HepG2 (cell line): Measurements from ENCODE around the gene RDH14. TPM values are rescaled to one million over a fixed set of nuclear protein-coding genes. Genes with fewer than 3 reads are reported as not detected.

Experiments used
- ATAC-seq: fragments of 200-7000 bp; cut with Tn5 transposase; 3 replicates; pipeline ENCODE4 v1.9.1; 2020; ENCODE audit warnings: mild to moderate bottlenecking, moderate library complexity
- BruUV-seq: library from RNA; stranded (reverse); fragments of 400-500 nt; replicated peaks from 2 replicates; lab custom pipeline; 2021; lab: Mats Ljungman, UMichigan
- CTCF ChIA-PET: fragments of 300-600 bp; formaldehyde crosslinking; extraction: SDS; loops from one replicate; lab custom pipeline; 2021; ENCODE audit warnings: low total read pairs, inconsistent platforms, low intra/inter-chr PET ratio; lab: Yijun Ruan, JAX
- POLR2A ChIA-PET: fragments of 350-600 bp; sonication (Branson Sonifier 250); formaldehyde crosslinking; loops from one replicate; lab custom pipeline; 2020; ENCODE audit warnings: antibody characterized with exemption, inconsistent platforms; lab: Yijun Ruan, JAX
- DNase-seq: peaks from one replicate; pipeline ENCODE4 v3.0.0-alpha.2; 2015; ENCODE audit warnings: low spot score
- FAIRE-seq: peaks from 3 replicates; lab custom pipeline; 2011; peaks lifted over from hg19 to GRCh38; lab: Jason Lieb, UNC
- H2AFZ ChIP-seq: one replicate; pipeline ENCODE4 v1.6.1; 2011; ENCODE audit warnings: low read length, inconsistent platforms
- H3K27ac ChIP-seq: fragments of 300-600 bp; 3 replicates; pipeline ENCODE4 v1.8.0; 2011; ENCODE audit warnings: mixed run types, mild to moderate bottlenecking, mixed read lengths, low read length, inconsistent platforms; ENCODE audit not compliant: insufficient read depth; ENCODE audit errors: extremely low read length
- H3K27me3 ChIP-seq, 2 experiments: fragments of 200-600 bp in 1 of 2; 2 replicates in 1 of 2; 3 replicates in 1 of 2; pipeline versions ENCODE4 v1.6.0 to v1.8.0; 2011; ENCODE audit warnings: low read length in 2 of 2, mild to moderate bottlenecking in 2 of 2, moderate library complexity in 2 of 2, inconsistent platforms in 1 of 2; ENCODE audit not compliant: insufficient read depth in 2 of 2, control insufficient read depth in 1 of 2
- H3K36me3 ChIP-seq, 2 experiments: fragments of 200-600 bp in 1 of 2; replicated peaks in 1 of 2; 2 replicates in 1 of 2; 3 replicates in 1 of 2; pipeline versions ENCODE4 v1.5.1 to v1.8.0; 2011; ENCODE audit warnings: low read length in 2 of 2, inconsistent platforms in 1 of 2; ENCODE audit not compliant: insufficient read depth in 2 of 2, control insufficient read depth in 1 of 2
- H3K4me1 ChIP-seq: 2 replicates; pipeline ENCODE4 v1.5.1; 2012; ENCODE audit warnings: low read length, inconsistent platforms; ENCODE audit not compliant: insufficient read depth
- H3K4me2 ChIP-seq: 2 replicates; pipeline ENCODE4 v1.6.0; 2011; ENCODE audit warnings: low read depth, low read length, inconsistent platforms
- H3K4me3 ChIP-seq, 3 experiments: fragments of 200-600 bp in 1 of 3; sonication (generic), shearing (Covaris generic) in 1 of 3; replicated peaks in 1 of 3; 2 replicates each; pipeline ENCODE4 v1.5.1; 2011 to 2016; ENCODE audit warnings: low read length in 3 of 3, inconsistent platforms in 2 of 3, low read depth in 2 of 3, mild to moderate bottlenecking in 2 of 3, control low read depth in 1 of 3, mixed read lengths in 1 of 3; ENCODE audit not compliant: insufficient read depth in 1 of 3
- H3K79me2 ChIP-seq: one replicate; pipeline ENCODE4 v1.6.1; 2011; ENCODE audit warnings: low read length, inconsistent platforms; ENCODE audit not compliant: insufficient read depth
- H3K9ac ChIP-seq: 2 replicates; pipeline ENCODE4 v1.6.0; 2011; ENCODE audit warnings: mild to moderate bottlenecking, low read depth, low read length, inconsistent platforms; ENCODE audit not compliant: insufficient read depth
- H3K9me3 ChIP-seq: 2 replicates; pipeline ENCODE4 v1.5.1; 2012; ENCODE audit warnings: mild to moderate bottlenecking, low read length
- H4K20me1 ChIP-seq: 2 replicates; pipeline ENCODE4 v1.6.0; 2011; ENCODE audit warnings: inconsistent platforms, mild to moderate bottlenecking, low read length, moderate library complexity; ENCODE audit not compliant: insufficient read depth
- ATF1 ChIP-seq: IDR thresholded peaks from 2 replicates; pipeline ENCODE4 v1.6.1; 2016; ENCODE audit warnings: mild to moderate bottlenecking, control low read depth
- ATF7 ChIP-seq, 2 experiments: fragments of 450-650 bp in 1 of 2; sonication (generic) in 1 of 2; formaldehyde crosslinking in 1 of 2; IDR thresholded peaks; 2 replicates each; pipeline versions ENCODE4 v1.4.0 to v1.6.1; 2016 to 2020; ENCODE audit warnings: antibody characterized with exemption in 1 of 2, mild to moderate bottlenecking in 1 of 2, missing genetic modification reagents in 1 of 2
- ZBTB1 ChIP-seq: sonication (generic); formaldehyde crosslinking; IDR thresholded peaks from 2 replicates; pipeline ENCODE4 v1.4.0; 2020; ENCODE audit warnings: missing genetic modification reagents, borderline replicate concordance
- ZBTB14 ChIP-seq: sonication (generic); formaldehyde crosslinking; IDR thresholded peaks from 2 replicates; pipeline ENCODE4 v1.4.0; 2020; ENCODE audit warnings: missing genetic modification reagents
- ZBTB3 ChIP-seq: sonication (generic); formaldehyde crosslinking; IDR thresholded peaks from 2 replicates; pipeline ENCODE4 v1.4.0; 2020; ENCODE audit warnings: low read depth, mild to moderate bottlenecking, moderate library complexity, missing genetic modification reagents, borderline replicate concordance
- ZNF230 ChIP-seq: sonication (generic); formaldehyde crosslinking; IDR thresholded peaks from 2 replicates; pipeline ENCODE4 v1.4.0; 2020; ENCODE audit warnings: mild to moderate bottlenecking, missing genetic modification reagents
- ZNF446 ChIP-seq: sonication (generic); formaldehyde crosslinking; IDR thresholded peaks from 2 replicates; pipeline ENCODE4 v1.5.0; 2020; ENCODE audit warnings: mild to moderate bottlenecking, missing genetic modification reagents
- WGBS: methylation state at CpG from one replicate; pipeline ENCODE4 v1.1.6; 2017; ENCODE audit warnings: low lambda C conversion rate; 5-methylcytosine and 5-hydroxymethylcytosine counted together
- in situ Hi-C: cut with HindIII; loops from 2 replicates; pipeline ENCODE4 v1.10.0; 2017; ENCODE audit warnings: low pct_unique_long_range_greater_than_20kb; ENCODE audit not compliant: extremely low pct_ligation_motif_present
- intact Hi-C: fragments of 100-400 bp; cut with micrococcal nuclease; formaldehyde crosslinking; loops from one replicate; pipeline ENCODE4 v1.10.0; 2022; ENCODE audit not compliant: unreplicated experiment
- polyA plus RNA-seq, 8 experiments: library from polyadenylated mRNA; depleted of rRNA in 3 of 8; stranded (reverse) in 7 of 8; unstranded in 1 of 8; fragments of >200 nt; fragmentation: Illumina TruSeq in 4 of 8; extraction: Trizol in 4 of 8; gene quantifications; 2 replicates each; pipeline versions ENCODE4 v1.2.1 to v1.2.3, GENCODE V29; 2011 to 2016; ENCODE audit warnings: low read depth in 4 of 8, missing spikeins in 1 of 8, mixed read lengths in 1 of 8; ENCODE audit not compliant: insufficient read depth in 1 of 8
- total RNA-seq, 5 experiments: library from RNA; depleted of rRNA; stranded (reverse); fragments of >200 nt; fragmentation: Illumina TruSeq; extraction: Trizol; gene quantifications; 2 replicates each; pipeline ENCODE4 v1.2.3, GENCODE V29; 2016; ENCODE audit warnings: low read depth in 1 of 5
- TF ChIP-seq, protein P1 (sequence below): sonication (generic); formaldehyde crosslinking; IDR thresholded peaks from 2 replicates; pipeline ENCODE4 v1.4.0; 2020; ENCODE audit warnings: missing genetic modification reagents, mild to moderate bottlenecking, borderline replicate concordance
- TF ChIP-seq, protein P2 (sequence below): sonication (generic); formaldehyde crosslinking; IDR thresholded peaks from 2 replicates; pipeline ENCODE4 v1.4.0; 2020; ENCODE audit warnings: mild to moderate bottlenecking, missing genetic modification reagents
- TF ChIP-seq, protein P3 (sequence below): sonication (generic); formaldehyde crosslinking; IDR thresholded peaks from 2 replicates; pipeline ENCODE4 v1.5.0; 2020; ENCODE audit warnings: missing genetic modification reagents, mild to moderate bottlenecking, borderline replicate concordance
- TF ChIP-seq, protein P4 (sequence below): sonication (generic); formaldehyde crosslinking; IDR thresholded peaks from 2 replicates; pipeline ENCODE4 v1.4.0; 2020; ENCODE audit warnings: missing genetic modification reagents
- TF ChIP-seq, protein P5 (sequence below): sonication (generic); formaldehyde crosslinking; IDR thresholded peaks from 2 replicates; pipeline ENCODE4 v1.4.0; 2020; ENCODE audit warnings: missing genetic modification reagents

RDH14 gene
- total and polyA plus RNA-seq, 2 of the 13 experiments (the other 11 are each of a cell fraction or from before 2014, with no cell fraction given): 27.4 to 39.9 TPM

DNA sequence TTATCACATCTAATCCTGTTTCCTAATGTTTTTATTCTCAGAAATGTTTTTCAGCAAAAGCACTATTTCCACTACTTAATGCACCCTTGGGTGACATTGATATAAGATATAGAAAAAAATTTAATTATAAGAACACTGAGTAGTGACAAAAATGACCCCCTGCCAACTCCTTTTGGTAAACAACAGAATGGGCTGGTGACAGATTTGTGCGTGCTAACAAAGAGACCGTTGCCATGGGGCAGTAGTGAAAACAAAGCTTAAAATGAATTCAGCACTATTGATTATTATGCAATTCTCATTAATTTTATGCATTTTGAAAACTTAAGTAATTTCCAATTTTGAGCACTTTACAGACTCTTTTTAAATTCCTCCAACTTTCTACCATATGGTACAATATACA is 33.1 kb downstream of the RDH14 start:
- DNase-seq (no peak), FAIRE-seq (no peak), ATAC-seq (no peak)
- Histone ChIP-seq H3K4me3 (no peak overlapping the region), H3K36me3 (no peaks in the 10 kb centered on the region), H2AFZ (no peak overlapping the region), H3K27ac (no peak overlapping the region), H3K27me3 (peaks cover 2 to 10% of the 10 kb centered on the region in 2 experiments; a peak in 4 of 5 replicates), H3K9me3 (no peaks in the 10 kb centered on the region), H3K79me2 (no peaks in the 10 kb centered on the region), H4K20me1 (no peaks in the 10 kb centered on the region), H3K4me2 (no peak overlapping the region), H3K4me1 (no peaks in the 10 kb centered on the region), H3K9ac (no peak overlapping the region)
- intact Hi-C loops (loop anchor here (10.0 kb wide), 1 partner anchor 357 kb away; no protein-coding TSS in a partner anchor), in situ Hi-C loops (no loop called here)
- CTCF ChIA-PET: no interaction called here
- no TSS peak for BruUV-seq
- POLR2A ChIA-PET: no interaction called here
- WGBS: 35% methylated on average over 2 of the region's 2 CpGs
- TF ChIP-seq ZBTB14 (no peak), ZNF446 (no peak), ZBTB3 (no peak), ATF7 (IDR thresholded peaks at IDR 0.05) (no peak), ATF7 (CRISPR knock-in tag; IDR thresholded peaks at IDR 0.05) (no peak), ZBTB1 (no peak), ZNF230 (CRISPR knock-in tag) (no peak), ATF1 (no peak)
- TF ChIP-seq, protein P1, sequence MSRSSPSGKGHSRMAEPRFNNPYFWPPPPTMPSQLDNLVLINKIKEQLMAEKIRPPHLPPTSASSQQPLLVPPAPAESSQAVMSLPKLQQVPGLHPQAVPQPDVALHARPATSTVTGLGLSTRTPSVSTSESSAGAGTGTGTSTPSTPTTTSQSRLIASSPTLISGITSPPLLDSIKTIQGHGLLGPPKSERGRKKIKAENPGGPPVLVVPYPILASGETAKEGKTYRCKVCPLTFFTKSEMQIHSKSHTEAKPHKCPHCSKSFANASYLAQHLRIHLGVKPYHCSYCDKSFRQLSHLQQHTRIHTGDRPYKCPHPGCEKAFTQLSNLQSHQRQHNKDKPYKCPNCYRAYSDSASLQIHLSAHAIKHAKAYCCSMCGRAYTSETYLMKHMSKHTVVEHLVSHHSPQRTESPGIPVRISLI: no peak
- TF ChIP-seq, protein P2, sequence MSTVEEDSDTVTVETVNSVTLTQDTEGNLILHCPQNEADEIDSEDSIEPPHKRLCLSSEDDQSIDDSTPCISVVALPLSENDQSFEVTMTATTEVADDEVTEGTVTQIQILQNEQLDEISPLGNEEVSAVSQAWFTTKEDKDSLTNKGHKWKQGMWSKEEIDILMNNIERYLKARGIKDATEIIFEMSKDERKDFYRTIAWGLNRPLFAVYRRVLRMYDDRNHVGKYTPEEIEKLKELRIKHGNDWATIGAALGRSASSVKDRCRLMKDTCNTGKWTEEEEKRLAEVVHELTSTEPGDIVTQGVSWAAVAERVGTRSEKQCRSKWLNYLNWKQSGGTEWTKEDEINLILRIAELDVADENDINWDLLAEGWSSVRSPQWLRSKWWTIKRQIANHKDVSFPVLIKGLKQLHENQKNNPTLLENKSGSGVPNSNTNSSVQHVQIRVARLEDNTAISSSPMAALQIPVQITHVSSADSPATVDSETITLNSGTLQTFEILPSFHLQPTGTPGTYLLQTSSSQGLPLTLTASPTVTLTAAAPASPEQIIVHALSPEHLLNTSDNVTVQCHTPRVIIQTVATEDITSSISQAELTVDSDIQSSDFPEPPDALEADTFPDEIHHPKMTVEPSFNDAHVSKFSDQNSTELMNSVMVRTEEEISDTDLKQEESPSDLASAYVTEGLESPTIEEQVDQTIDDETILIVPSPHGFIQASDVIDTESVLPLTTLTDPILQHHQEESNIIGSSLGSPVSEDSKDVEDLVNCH (CRISPR knock-in tag): no peak
- TF ChIP-seq, protein P3, sequence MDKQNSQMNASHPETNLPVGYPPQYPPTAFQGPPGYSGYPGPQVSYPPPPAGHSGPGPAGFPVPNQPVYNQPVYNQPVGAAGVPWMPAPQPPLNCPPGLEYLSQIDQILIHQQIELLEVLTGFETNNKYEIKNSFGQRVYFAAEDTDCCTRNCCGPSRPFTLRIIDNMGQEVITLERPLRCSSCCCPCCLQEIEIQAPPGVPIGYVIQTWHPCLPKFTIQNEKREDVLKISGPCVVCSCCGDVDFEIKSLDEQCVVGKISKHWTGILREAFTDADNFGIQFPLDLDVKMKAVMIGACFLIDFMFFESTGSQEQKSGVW (CRISPR knock-in tag): no peak
- TF ChIP-seq, protein P4, sequence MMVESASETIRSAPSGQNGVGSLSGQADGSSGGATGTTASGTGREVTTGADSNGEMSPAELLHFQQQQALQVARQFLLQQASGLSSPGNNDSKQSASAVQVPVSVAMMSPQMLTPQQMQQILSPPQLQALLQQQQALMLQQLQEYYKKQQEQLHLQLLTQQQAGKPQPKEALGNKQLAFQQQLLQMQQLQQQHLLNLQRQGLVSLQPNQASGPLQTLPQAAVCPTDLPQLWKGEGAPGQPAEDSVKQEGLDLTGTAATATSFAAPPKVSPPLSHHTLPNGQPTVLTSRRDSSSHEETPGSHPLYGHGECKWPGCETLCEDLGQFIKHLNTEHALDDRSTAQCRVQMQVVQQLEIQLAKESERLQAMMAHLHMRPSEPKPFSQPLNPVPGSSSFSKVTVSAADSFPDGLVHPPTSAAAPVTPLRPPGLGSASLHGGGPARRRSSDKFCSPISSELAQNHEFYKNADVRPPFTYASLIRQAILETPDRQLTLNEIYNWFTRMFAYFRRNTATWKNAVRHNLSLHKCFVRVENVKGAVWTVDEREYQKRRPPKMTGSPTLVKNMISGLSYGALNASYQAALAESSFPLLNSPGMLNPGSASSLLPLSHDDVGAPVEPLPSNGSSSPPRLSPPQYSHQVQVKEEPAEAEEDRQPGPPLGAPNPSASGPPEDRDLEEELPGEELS (CRISPR knock-in tag): no peak
- TF ChIP-seq, protein P5, sequence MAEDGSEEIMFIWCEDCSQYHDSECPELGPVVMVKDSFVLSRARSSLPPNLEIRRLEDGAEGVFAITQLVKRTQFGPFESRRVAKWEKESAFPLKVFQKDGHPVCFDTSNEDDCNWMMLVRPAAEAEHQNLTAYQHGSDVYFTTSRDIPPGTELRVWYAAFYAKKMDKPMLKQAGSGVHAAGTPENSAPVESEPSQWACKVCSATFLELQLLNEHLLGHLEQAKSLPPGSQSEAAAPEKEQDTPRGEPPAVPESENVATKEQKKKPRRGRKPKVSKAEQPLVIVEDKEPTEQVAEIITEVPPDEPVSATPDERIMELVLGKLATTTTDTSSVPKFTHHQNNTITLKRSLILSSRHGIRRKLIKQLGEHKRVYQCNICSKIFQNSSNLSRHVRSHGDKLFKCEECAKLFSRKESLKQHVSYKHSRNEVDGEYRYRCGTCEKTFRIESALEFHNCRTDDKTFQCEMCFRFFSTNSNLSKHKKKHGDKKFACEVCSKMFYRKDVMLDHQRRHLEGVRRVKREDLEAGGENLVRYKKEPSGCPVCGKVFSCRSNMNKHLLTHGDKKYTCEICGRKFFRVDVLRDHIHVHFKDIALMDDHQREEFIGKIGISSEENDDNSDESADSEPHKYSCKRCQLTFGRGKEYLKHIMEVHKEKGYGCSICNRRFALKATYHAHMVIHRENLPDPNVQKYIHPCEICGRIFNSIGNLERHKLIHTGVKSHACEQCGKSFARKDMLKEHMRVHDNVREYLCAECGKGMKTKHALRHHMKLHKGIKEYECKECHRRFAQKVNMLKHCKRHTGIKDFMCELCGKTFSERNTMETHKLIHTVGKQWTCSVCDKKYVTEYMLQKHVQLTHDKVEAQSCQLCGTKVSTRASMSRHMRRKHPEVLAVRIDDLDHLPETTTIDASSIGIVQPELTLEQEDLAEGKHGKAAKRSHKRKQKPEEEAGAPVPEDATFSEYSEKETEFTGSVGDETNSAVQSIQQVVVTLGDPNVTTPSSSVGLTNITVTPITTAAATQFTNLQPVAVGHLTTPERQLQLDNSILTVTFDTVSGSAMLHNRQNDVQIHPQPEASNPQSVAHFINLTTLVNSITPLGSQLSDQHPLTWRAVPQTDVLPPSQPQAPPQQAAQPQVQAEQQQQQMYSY (CRISPR knock-in tag): no peak
